ENCODE measurements around the gene LETMD1.

Gene LETMD1

GRCh38 chr12:51025836-51026638 lies 22.1 kb upstream of the LETMD1 start, which contains the start of gene SLC11A2:
SLC11A2 (minus strand) TSS chr12:51026384; CDS start chr12:51010728, 15,656 bp downstream.
- peak; percentile 90 for DNase-seq

GRCh38 chr12:51027342-51027835 lies 20.7 kb upstream of the LETMD1 start:
- no peak for DNase-seq

- DNase-seq: peak; percentile 35
Measured at GRCh38 chr12:51028126-51028812, 19.9 kb upstream of the LETMD1 start.

GRCh38 chr12:51028813-51029150 lies 19.3 kb upstream of the LETMD1 start:
- DNase-seq: no peak

- DNase-seq: no peak
Measured at GRCh38 chr12:51033048-51033447, 15.1 kb upstream of the LETMD1 start.

- no peak for DNase-seq
Measured at GRCh38 chr12:51033457-51034089, 14.6 kb upstream of the LETMD1 start.

- no peak for DNase-seq
Measured at GRCh38 chr12:51036279-51036678, 11.8 kb upstream of the LETMD1 start.

GRCh38 chr12:51048661-51049251 lies 629 bp downstream of the LETMD1 start:
- DNase-seq: no peak

- DNase-seq: no peak
Measured at GRCh38 chr12:51049525-51049924, 1.4 kb downstream of the LETMD1 start.

GRCh38 chr12:51051787-51052186 lies 3.7 kb downstream of the LETMD1 start:
- no peak for DNase-seq

- DNase-seq: no peak
Measured at GRCh38 chr12:51055060-51055459, 6.9 kb downstream of the LETMD1 start.

GRCh38 chr12:51056242-51056641 lies 8.1 kb downstream of the LETMD1 start:
- DNase-seq: no peak

- no peak for DNase-seq
Measured at GRCh38 chr12:51059086-51059485, 11.0 kb downstream of the LETMD1 start.

GRCh38 chr12:51062631-51063397 lies 14.7 kb downstream of the LETMD1 start:
- no peak for DNase-seq

- DNase-seq: no peak
Measured at GRCh38 chr12:51065530-51065929, 17.4 kb downstream of the LETMD1 start.

- DNase-seq: no peak
Measured at GRCh38 chr12:51067229-51067628, 19.1 kb downstream of the LETMD1 start.

- no peak for DNase-seq
Measured at GRCh38 chr12:51067771-51068170, 19.6 kb downstream of the LETMD1 start.

- no peak for DNase-seq
Measured at GRCh38 chr12:51070004-51070403, 21.9 kb downstream of the LETMD1 start.

GRCh38 chr12:51071663-51072062 lies 23.5 kb downstream of the LETMD1 start:
- DNase-seq: no peak

- DNase-seq: no peak
Measured at GRCh38 chr12:51075390-51075789, 27.3 kb downstream of the LETMD1 start.

GRCh38 chr12:51076236-51076930 lies 28.3 kb downstream of the LETMD1 start:
- DNase-seq: no peak

GRCh38 chr12:51077930-51078329 lies 29.8 kb downstream of the LETMD1 start:
- no peak for DNase-seq
